HTERT RPE-1 (cell line): ENCODE results near the gene ZG16.

ENCODE experiments used
- in situ Hi-C: fragments of 300-500 bp; cut with MboI; formaldehyde crosslinking; loops from 4 replicates; pipeline ENCODE4 v1.14.3; 2020; ENCODE audit warnings: low sequenced_read_pairs

Gene ZG16

DNA sequence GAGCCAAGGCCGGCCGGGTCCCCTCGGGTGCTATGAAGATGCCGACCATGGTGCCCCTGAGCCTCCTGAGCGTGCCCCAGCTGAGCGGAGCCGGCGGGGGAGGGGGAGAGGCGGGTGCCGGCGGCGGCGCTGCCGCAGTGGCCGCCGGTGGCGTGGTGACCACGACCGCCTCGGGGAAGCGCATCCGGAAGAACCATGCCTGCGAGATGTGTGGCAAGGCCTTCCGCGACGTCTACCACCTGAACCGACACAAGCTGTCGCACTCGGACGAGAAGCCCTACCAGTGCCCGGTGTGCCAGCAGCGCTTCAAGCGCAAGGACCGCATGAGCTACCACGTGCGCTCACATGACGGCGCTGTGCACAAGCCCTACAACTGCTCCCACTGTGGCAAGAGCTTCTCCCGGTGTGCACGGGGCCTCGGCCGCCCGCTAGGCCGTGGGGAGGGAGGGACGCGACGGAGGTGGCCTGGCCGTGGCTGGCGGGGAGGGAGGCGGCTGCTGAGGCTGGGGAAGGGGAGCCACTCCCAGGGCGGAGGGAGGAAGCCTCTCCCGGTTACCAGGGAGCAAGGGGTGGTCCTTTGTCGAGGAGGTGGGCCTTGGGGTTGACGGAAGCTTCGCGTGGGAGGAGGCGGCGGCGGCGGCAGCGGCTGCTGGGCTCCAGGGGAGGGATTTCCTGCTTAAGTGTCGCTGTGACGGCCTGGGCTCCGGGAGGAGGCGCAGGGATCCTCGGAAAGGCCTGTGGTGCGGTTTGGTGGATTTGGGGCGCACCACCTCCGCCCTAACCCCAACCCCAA is 29.6 kb downstream of the ZG16 start:
- in situ Hi-C loops, result no loop called here

- in situ Hi-C loops, result no loop called here
Measured at GRCh38 chr16:29808219-29808900, 30.3 kb downstream of the ZG16 start.

GRCh38 chr16:29809031-29809747 is 31.1 kb downstream of the ZG16 start:
- in situ Hi-C loops, result no loop called here

GRCh38 chr16:29809850-29810698 is 32.0 kb downstream of the ZG16 start:
- in situ Hi-C loops, result no loop called here

DNA sequence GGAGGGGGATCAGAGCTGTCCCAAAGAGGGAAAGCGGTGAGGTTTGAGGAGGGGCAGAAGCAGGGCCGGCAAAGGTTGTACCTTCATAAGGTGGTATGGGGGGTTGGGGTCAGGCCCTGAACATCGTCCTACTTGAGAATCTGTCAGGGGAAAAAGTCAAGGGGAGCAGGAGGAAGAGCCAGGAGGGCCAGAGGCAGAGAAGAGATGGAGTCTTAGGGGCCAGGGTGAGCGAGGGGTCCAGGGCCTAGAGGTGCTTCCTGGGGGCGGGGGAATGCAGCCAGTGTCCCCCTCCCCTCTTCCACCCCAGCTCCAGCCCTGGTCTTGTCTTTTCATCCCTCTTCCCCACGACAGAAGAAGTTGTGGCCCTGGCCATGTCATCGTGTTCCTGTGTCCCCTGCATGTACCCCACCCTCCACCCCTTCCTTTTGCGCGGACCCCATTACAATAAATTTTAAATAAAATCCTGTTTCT is 32.7 kb downstream of the ZG16 start:
- in situ Hi-C loops, result no loop called here

GRCh38 chr16:29811170-29811895 is 33.3 kb downstream of the ZG16 start:
- in situ Hi-C loops, result no loop called here

DNA sequence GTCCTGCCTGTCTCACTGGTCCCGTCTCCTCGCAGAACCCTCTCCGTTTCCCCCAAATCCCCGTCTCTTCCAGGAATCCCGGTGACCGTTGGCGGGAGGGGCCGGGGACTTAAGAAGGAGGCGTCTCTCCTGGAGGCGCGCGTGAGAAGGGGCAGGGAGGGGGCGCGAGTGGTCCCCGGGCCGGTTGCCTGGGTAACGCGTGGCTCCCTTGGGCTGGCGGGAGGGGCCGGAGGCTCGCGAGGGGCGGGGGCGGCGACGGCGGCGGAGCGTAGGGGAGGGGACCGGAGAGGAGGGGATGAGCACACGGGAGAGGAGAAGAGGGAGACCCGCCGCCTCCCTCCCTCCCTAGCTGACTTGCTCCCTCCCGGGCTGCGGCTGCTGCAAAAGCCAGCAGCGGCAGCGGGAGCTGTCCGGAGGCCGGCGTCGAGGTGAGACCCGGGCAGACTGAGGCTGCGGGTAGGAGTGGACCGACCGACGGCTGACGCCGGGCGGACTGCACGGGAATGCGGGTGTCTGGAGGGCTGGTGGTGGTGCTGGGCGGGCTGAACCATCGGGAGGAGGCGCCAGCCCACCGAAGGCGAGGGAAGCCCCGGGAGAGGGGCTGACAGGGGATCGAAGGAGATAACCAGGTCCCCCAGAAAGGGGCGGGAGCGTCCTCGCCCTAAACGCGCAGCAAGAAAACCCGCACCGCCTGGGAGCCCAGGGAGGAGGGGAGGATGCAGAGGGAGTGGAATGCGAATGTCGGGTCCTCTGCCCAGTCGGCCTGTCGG is 34.0 kb downstream of the ZG16 start, which contains the start of gene PRRT2:
Gene PRRT2 (plus strand): TSS at position 298 of the 770 bp plus-strand sequence. CDS start 862 bp downstream, outside the sequence.
- in situ Hi-C loops, result no loop called here

GRCh38 chr16:29812754-29813643 is 34.9 kb downstream of the ZG16 start:
- in situ Hi-C loops, result no loop called here

DNA sequence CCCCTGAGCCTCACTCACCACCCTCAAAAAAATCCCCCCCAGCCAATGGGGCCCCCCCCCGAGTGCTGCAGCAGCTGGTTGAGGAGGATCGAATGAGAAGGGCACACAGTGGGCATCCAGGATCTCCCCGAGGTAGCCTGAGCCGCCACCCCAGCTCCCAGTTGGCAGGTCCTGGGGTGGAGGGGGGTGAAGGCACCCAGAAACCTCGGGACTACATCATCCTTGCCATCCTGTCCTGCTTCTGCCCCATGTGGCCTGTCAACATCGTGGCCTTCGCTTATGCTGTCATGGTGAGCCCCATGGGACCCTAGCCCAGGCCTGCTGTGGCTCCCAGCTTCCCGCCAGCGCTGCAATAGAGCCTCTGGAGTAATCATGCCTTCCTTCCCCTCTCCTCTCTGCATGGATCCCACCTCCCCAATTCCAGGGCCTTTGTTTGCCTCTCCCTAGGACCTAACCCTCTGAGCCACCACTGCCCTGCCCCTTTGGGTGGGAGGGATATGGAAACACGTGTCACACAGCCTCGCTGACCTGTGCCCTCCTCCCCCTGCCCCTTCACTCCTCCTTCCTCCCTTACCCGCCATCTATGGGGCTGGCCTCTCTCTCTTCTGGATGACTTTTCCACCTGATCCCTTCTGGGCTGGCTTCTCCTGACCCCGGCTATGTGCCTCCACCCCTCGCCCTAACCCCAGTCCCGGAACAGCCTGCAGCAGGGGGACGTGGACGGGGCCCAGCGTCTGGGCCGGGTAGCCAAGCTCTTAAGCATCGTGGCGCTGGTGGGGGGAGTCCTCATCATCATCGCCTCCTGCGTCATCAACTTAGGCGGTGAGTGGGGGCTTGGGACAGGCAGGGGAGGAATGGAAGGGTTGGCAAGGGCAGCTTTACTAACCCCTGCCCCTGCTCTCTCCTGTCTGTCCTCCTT is 35.8 kb downstream of the ZG16 start:
- in situ Hi-C loops, result no loop called here

DNA sequence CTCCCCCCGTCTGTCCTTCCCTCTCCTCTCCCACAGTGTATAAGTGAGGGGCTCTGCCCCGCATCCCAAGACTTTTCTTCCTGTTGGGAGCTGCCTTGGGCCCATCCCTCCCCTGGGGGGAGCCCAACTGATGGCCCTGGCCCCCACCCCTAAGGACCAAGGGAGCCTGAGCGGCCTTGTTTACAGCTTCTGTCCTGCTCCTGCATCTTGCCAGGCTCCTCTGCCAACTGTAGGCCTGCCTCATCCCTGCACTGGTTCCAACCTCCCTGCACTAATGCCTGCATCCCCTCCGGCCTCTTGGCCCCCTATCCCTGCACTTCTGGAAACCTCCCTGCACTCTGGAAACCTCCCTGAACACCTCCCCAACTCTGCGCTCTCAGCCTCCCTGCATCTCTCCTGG is 36.5 kb downstream of the ZG16 start:
- in situ Hi-C loops, result no loop called here

DNA sequence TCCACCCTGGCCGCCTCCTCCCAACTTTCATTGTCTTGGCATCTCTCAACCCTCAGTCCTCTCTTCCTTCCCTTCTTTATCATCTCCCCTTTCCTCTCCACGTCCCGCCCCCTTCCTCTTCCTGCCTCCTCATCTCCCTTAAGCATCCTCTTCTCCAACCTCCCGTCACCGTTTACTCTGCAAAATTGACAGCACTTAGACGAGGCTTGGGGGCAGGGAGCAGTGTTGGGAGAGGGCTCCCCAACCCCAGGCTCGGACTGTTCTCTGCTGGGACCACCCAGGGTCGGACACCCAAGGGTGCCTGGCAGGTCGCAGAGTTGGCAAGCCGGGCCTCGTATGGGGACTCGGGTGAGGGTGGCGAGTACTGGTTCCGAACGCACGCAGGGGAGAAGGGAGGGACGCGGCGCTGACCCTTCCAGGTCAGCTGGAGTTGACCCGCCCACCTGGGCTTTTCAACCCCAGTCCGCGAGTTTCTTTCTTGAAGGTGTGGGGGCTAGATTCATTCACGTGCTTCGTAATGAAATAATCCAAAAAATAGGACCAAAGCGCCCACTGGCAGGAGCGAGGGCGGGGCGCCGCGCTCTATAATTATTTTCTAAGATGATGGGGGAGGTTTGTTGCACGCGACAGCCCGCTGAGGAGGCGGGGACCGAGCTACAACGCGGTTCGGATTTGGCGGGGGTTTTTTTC is 37.1 kb downstream of the ZG16 start:
- in situ Hi-C loops, result no loop called here

GRCh38 chr16:29815793-29816693 is 38.0 kb downstream of the ZG16 start, which contains the start of gene PAGR1:
TSS of gene PAGR1 (plus strand) at chr16:29816152. CDS start at chr16:29816526, 374 bp downstream.
- in situ Hi-C loops, result no loop called here

- in situ Hi-C loops, result no loop called here
Measured at GRCh38 chr16:29816694-29817441, 38.8 kb downstream of the ZG16 start.

- in situ Hi-C loops, result no loop called here
Measured at GRCh38 chr16:29818082-29818481, 40.0 kb downstream of the ZG16 start.

DNA sequence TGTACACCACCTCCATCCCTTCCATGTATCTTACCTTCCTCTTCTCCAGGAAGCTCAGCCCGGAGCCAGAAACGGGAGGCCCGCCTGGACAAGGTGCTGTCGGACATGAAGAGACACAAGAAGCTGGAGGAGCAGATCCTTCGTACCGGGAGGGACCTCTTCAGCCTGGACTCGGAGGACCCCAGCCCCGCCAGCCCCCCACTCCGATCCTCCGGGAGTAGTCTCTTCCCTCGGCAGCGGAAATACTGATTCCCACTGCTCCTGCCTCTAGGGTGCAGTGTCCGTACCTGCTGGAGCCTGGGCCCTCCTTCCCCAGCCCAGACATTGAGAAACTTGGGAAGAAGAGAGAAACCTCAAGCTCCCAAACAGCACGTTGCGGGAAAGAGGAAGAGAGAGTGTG is 41.5 kb downstream of the ZG16 start:
- in situ Hi-C loops, result no loop called here
